ENCODE data around the gene ZMIZ1.

Gene ZMIZ1

DNA sequence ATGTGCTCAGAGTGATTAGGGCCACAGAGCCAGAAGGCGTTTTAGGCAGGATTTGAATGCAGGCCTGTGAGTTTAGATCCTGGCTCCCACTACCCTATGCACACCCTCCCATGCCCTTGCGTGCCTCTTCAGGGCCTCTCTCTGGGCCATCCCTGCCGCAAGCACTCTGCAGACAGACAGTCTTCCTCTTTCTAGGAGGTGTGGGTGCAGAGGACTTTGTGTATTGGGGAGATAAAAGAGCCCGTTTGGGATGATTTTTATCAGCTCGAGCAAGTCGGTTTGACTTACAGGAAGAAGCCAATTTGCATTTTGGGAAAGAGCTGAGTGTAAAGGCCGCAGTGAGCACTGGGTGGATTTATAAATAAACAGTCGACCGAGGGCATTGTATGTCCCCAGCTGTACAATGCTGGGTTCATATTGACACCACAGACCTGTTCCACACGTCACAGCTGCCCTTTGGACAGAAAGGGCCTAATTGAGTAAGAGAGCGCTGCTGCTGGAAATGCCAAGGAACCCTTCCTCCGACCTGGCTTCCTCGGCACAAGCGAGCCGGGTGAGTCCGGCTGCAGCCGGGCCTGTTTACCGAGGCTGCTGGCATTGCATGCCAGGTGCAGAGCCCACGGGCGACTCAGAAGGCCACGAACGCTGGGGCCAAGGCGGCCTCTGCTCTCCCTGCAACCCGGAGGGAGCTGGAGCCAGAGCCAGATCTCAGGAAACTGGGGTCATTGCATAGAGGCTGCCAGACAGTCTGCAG is 25.1 kb downstream of the ZMIZ1 start:
- Histone ChIP-seq H3K4me3 (replicated peaks; ENCODE audit: low read depth, low read length) (no peak overlapping the region), H3K27me3 (replicated peaks; ENCODE audit: control insufficient read depth, insufficient read depth, low read length) (no peaks in the 10 kb centered on the region), H3K36me3 (ENCODE audit: control insufficient read depth, insufficient read depth, low read length) (no peaks in the 10 kb centered on the region)
- TF ChIP-seq, protein P1, sequence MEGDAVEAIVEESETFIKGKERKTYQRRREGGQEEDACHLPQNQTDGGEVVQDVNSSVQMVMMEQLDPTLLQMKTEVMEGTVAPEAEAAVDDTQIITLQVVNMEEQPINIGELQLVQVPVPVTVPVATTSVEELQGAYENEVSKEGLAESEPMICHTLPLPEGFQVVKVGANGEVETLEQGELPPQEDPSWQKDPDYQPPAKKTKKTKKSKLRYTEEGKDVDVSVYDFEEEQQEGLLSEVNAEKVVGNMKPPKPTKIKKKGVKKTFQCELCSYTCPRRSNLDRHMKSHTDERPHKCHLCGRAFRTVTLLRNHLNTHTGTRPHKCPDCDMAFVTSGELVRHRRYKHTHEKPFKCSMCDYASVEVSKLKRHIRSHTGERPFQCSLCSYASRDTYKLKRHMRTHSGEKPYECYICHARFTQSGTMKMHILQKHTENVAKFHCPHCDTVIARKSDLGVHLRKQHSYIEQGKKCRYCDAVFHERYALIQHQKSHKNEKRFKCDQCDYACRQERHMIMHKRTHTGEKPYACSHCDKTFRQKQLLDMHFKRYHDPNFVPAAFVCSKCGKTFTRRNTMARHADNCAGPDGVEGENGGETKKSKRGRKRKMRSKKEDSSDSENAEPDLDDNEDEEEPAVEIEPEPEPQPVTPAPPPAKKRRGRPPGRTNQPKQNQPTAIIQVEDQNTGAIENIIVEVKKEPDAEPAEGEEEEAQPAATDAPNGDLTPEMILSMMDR (IDR thresholded peaks at IDR 0.05; ENCODE audit: insufficient read depth, low read length, poor library complexity, severe bottlenecking) = no peak
- DNase-seq (ENCODE audit: extremely low read depth, insufficient read length) = no peak

GRCh38 chr10:79094412-79095175 is 25.8 kb downstream of the ZMIZ1 start:
- Histone ChIP-seq H3K27me3 (replicated peaks; ENCODE audit: control insufficient read depth, insufficient read depth, low read length) (no peaks in the 10 kb centered on the region), H3K4me3 (replicated peaks; ENCODE audit: low read depth, low read length) (no peak overlapping the region), H3K36me3 (ENCODE audit: control insufficient read depth, insufficient read depth, low read length) (no peaks in the 10 kb centered on the region)
- TF ChIP-seq, protein P1 (IDR thresholded peaks at IDR 0.05; ENCODE audit: insufficient read depth, low read length, poor library complexity, severe bottlenecking) = no peak
- no peak for DNase-seq (ENCODE audit: extremely low read depth, insufficient read length)

- no peak for DNase-seq (ENCODE audit: extremely low read depth, insufficient read length)
- H3K4me3 ChIP-seq (replicated peaks; ENCODE audit: low read depth, low read length) = no peak overlapping the region
- H3K27me3 ChIP-seq (replicated peaks; ENCODE audit: control insufficient read depth, insufficient read depth, low read length) = no peaks in the 10 kb centered on the region
- TF ChIP-seq, protein P1 (IDR thresholded peaks at IDR 0.05; ENCODE audit: insufficient read depth, low read length, poor library complexity, severe bottlenecking) = no peak
- no peaks in the 10 kb centered on the region for H3K36me3 ChIP-seq (ENCODE audit: control insufficient read depth, insufficient read depth, low read length)
Observed at GRCh38 chr10:79095316-79095715, 26.6 kb downstream of the ZMIZ1 start.

DNA sequence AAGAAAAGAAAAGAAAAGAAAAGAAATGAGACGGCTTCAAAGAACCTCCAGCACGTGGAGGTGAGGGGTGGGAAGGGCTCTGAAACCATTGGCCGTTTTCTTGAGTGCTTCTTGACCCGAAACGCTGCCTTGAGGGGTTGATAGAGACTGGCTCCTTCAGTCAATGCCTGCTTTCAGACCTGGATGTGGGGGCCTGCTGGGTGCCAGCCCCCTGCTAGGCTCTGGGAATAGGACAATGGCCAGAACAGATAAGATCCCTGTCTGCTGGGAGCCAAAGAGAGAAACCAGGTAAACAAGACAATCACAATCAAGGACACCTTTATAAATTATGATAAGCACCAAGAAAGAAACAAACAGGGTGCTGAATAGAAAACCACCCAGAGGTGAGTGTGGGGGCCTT is 27.7 kb downstream of the ZMIZ1 start:
- Histone ChIP-seq H3K27me3 (replicated peaks; ENCODE audit: control insufficient read depth, insufficient read depth, low read length) (no peaks in the 10 kb centered on the region), H3K36me3 (ENCODE audit: control insufficient read depth, insufficient read depth, low read length) (no peaks in the 10 kb centered on the region), H3K4me3 (replicated peaks; ENCODE audit: low read depth, low read length) (no peak overlapping the region)
- TF ChIP-seq, protein P1 (IDR thresholded peaks at IDR 0.05; ENCODE audit: insufficient read depth, low read length, poor library complexity, severe bottlenecking) = no peak
- no peak for DNase-seq (ENCODE audit: extremely low read depth, insufficient read length)

DNA sequence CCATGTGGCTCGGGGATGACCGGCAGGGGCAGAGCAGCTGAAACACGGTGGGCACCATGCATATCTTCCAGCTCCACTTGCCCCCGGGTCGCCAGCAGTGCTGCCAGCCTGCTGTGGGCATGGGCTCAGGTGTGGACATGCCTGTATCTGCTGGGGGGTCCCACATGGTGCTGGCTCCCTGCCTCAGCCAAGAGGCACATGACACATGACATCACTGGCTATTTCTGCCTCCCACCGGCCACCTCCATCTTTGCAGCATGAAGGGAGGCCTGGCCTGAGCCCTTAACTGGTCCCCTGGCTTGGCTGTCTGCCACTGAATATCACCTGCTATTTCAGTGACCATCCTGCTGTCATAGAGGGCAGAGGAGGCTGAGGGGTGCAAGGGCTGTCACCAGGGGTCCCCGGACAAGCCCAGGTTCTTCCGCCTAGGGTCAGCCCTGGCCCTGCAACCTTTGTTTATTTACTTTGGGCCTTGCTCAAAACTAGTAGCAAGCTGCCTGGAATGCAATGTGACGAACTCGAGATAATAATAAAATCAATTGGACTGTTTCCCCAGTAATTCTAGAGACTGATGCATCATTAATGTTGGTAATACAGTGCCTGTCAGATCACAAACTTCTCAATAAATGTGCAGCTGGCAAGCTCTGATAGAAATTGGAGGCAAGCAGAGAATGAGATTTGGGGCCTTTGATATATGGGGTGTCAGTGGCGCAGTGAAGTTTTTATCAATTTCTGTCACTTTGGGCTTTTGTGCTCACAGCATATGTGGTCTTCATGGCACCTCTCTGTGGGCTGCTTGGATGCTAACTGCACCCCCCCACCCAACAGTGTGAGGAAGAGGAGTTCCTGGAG is 28.5 kb downstream of the ZMIZ1 start:
- TF ChIP-seq, protein P1 (IDR thresholded peaks at IDR 0.05; ENCODE audit: insufficient read depth, low read length, poor library complexity, severe bottlenecking) = no peak

More for the DNA sequence above, 28.5 kb downstream of the ZMIZ1 start:
- H3K4me3 ChIP-seq (replicated peaks; ENCODE audit: low read depth, low read length) = no peak overlapping the region
- no peaks in the 10 kb centered on the region for H3K27me3 ChIP-seq (replicated peaks; ENCODE audit: control insufficient read depth, insufficient read depth, low read length)
- no peaks in the 10 kb centered on the region for H3K36me3 ChIP-seq (ENCODE audit: control insufficient read depth, insufficient read depth, low read length)
- no peak for DNase-seq (ENCODE audit: extremely low read depth, insufficient read length)
